ENCODE results near the gene GOLGA3.

DNA sequence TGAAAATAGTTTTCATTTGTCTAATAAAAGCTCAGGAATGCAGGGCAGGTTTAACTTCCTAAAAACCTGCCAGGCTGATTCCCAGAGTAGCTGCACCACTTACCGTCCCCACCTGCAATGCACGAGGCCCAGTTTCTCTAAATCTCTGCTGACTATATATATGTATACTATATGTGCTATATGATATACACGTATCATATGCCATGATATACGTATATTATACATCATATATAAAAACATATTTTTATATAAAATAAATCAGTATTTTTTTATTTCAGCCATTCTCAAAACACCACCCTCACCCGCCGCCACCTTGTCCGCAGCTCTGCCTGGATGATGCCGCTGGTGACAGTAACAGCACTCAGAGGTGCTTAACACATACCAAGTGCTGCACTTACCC is 69.3 kb downstream of the GOLGA3 start:
- TF ChIP-seq POLR2A (IDR thresholded peaks at IDR 0.05) = no peak
- TF ChIP-seq, protein P1, sequence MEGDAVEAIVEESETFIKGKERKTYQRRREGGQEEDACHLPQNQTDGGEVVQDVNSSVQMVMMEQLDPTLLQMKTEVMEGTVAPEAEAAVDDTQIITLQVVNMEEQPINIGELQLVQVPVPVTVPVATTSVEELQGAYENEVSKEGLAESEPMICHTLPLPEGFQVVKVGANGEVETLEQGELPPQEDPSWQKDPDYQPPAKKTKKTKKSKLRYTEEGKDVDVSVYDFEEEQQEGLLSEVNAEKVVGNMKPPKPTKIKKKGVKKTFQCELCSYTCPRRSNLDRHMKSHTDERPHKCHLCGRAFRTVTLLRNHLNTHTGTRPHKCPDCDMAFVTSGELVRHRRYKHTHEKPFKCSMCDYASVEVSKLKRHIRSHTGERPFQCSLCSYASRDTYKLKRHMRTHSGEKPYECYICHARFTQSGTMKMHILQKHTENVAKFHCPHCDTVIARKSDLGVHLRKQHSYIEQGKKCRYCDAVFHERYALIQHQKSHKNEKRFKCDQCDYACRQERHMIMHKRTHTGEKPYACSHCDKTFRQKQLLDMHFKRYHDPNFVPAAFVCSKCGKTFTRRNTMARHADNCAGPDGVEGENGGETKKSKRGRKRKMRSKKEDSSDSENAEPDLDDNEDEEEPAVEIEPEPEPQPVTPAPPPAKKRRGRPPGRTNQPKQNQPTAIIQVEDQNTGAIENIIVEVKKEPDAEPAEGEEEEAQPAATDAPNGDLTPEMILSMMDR (IDR thresholded peaks at IDR 0.05) = no peak
